Smooth muscle cell of the brain vasculature (primary cell): ENCODE results near the gene NAGPA.

Experiments
- DNase-seq: peaks from one replicate; pipeline ENCODE4 v3.0.0-alpha.2; 2012; ENCODE audit warnings: low read depth, low spot score

The NAGPA gene

DNA sequence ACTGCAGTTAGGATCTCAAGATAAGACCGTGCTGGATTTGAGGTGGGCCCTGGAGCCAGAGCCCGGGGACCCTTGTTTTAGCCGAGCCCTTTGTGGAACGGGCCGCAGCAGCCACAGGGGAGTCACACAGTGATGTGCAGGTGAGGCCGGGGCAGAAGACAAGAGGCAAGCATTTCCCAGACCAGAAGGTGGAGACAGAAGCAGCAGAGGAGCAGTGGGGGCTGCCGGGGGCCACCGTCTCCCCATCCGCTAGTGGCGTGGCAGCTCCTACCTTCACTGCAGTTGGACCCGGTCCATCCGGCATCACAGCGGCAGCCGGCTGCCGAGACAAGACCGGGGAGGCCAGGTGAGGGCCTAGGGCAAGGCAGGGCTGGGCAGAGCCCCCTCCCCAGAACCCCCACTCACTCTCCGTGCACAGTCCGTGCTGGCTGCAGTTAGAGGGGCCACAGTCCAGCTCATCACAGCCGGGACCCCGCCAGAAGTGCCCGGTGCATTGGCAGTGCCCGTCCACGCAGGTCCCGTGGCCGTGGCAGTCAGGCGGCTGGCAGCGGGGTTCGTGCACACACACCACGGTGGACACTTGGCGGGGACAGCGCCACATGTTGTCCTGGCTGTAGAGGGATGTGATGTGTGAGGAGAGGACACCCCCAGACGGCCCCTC, 6.0 kb downstream of the NAGPA start:
- no peak for DNase-seq

- DNase-seq = no peak
Measured at GRCh38 chr16:5027086-5027485, 6.6 kb downstream of the NAGPA start.

DNA sequence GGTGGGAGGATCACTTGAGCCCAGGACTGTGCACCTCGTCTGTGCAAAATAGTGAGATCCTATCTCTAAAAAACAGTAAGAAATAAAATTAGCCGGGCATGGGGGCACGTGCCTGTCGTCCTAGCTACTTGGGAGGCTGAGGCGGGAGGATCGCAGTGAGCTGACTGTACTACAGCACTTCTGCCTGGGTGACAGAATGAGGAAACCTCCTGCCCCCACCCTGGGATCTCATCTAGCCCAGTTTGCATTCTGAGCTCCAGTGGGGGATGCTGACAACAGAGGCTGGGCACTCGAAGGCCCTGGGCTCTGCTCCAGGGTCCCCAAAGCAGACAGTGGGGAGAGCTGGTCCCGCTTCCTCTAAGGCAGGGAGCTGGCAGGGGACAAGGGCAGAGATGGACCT, 7.1 kb downstream of the NAGPA start:
- DNase-seq = no peak

- DNase-seq = no peak
Measured at GRCh38 chr16:5025171-5025632, 8.5 kb downstream of the NAGPA start.

DNA sequence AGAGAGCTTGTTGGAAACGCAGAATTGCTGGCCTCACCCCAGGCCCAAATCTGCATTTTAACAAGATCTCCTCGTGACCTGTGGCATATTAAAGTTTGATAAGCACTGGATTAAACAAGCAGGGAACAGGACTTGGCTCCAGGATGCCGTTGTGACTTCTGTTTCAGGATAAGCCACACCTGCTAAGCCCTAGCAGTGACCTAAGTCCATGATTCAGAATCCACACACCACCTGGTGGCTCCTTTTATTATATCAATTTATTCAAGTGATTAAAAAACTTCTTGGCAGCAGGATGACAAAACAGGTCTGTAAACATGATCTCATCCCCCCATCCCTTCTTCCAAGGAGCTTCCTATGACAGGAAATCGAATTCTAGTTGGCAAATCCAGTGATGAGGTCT, 9.1 kb downstream of the NAGPA start:
- DNase-seq = no peak

DNA sequence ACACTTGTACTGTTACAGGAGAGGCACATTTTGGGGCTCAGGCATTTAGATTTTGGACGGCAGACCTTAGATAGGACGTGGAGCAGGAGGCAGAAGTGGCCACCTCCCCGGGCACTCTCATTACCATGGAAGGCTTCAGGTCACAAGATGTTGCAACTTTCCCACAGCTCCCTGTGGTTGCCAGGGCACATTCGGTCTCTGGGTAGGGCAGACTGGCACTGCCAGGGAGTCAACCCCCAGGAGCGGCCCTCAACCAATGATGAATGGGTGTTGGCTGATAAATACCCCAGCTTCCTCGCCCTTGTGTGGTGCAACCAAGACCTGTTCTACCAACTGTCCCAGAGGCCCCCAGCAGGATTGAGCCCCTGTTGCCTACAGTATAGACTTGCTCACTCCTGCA, 11.2 kb downstream of the NAGPA start:
- DNase-seq = no peak

- DNase-seq = no peak
Measured at GRCh38 chr16:5020551-5020950, 13.2 kb downstream of the NAGPA start.

- no peak for DNase-seq
Measured at GRCh38 chr16:5019775-5020174, 14.0 kb downstream of the NAGPA start.

GRCh38 chr16:5018793-5019192, 14.9 kb downstream of the NAGPA start:
- DNase-seq = no peak

DNA sequence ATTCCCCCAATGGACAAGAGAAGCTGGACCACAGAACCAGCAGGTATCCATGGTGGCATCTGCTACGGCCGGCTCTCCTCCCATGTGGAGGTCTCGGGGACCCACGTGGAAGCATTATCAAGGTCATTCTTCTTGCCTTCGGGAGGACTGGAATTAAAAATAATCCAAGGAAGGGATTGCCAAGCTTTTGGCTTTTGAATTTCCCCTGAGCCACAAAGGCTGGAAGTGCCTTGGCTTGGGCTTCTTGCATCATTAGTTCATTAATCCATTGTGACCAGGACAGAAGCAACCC, 16.1 kb downstream of the NAGPA start:
- DNase-seq = no peak

GRCh38 chr16:5016967-5017677, 16.6 kb downstream of the NAGPA start:
- DNase-seq = no peak

- DNase-seq = no peak
Measured at GRCh38 chr16:5015887-5016286, 17.8 kb downstream of the NAGPA start.

DNA sequence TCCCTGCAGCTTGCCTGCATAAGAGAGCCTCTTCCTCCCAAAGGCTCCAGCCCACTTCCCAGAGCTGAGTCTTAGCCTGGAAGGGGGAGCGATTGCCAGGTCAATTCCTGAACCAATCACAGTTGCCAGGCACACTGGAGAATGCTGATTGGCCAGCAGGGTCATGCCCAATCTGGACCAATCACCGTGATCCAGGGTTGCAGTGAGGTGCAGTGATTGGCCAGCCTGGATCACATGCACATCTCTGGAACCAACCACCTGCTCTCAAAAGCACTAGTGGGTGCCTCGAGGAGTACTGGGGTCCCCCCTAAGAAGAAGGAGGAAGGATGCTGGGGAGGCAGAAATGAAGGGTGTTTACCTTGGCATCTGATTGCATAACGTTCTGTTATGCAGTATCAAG, 18.4 kb downstream of the NAGPA start:
- no peak for DNase-seq

GRCh38 chr16:5012887-5013286, 20.8 kb downstream of the NAGPA start:
- DNase-seq = no peak

DNA sequence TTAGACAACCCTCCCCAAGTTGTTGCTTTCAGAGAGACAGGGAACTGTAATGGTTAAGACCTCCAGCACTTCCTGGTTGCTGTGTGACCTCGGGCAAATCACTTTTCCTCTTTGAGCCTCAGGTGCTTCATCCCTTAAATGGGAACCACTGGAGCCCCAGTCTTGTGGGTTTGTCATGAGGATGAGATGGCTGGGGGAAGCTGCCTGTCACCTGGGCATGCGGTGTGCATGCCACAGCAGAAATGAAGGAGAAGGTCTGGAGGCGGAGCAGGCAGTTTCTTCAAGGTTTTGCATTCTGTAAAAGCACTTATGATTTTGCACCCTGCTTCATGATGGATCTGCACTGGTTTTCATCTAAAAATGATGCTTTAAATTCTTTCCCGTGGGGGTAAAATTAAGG, 22.1 kb downstream of the NAGPA start:
- no peak for DNase-seq

DNA sequence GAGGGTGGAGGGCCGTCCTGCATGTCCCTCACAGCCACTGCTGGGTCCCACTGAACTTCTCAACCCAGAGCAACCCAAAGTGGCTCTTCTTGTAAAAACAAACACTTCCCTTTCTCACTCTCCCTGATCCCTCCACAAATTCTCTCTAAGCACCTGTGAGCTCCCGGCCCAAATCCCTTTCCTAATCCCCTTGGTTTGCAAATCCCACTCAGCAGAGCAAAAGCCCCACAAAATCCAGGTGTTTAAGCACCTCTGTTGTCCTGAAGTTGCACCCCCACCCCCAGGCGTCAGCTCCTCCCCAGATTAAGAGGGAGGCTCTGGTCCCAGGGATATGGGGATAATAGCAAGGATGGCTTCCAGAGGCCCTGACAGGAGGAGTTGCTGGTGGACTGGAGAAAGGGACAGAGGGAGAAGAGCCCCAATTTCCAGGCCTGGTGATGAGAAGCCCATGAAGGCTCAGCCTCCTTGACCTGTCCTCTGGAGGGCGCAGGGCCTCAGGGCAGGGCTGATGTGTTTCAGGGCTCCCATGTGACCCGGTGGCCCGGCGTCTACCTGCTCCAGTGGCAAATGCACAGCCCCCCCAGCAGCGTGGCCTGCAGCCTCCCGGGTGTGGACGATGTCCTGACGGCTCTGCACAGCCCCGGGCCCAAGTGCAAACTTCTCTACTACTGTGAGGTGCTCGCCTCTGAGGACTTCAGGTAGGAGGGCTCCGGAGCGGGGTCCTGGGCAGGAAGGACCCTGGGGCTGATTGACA, 23.0 kb downstream of the NAGPA start:
- no peak for DNase-seq

GRCh38 chr16:5008311-5008731, 25.4 kb downstream of the NAGPA start:
- DNase-seq = no peak

DNA sequence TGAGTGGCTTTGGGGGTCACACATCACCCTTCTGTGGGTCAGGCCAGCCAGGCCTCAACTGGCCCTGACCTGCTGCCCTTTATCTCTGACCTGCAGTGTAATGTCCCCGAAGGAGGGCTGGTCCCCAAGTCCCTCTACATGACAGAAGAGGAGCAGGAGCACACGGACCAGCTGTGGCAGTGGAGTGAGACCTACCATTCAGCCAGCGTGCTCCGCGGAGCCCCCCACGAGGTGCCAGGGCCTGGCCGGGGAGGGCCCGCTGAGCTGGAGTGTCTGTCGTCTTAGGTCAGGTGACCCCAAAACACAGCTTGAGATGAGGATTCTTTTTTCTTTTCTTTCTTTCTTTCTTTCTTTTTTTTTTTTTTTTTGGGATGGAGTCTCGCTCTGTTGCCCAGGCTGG, 26.5 kb downstream of the NAGPA start:
- no peak for DNase-seq

- no peak for DNase-seq
Measured at GRCh38 chr16:5006348-5007193, 27.2 kb downstream of the NAGPA start.

DNA sequence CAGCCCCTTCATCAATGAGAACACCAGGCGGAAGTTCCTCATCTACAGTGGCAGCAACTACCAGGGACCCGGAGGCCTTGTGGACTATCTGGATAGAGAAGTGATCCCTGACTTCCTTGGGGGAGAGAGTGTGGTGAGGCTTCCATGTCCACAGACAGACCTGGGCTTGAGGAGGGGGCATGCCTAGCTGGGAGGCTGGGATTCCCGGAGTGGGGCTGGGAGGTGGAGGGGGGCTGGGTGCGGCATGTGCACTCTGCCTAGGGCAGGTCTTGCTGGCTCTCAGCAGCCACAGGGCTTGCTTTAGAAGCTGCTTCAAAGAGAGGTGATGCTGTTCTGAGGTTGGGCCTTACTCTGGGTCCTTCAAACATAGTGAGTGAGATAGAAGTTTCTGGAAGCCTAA, 27.8 kb downstream of the NAGPA start:
- DNase-seq = no peak

DNA sequence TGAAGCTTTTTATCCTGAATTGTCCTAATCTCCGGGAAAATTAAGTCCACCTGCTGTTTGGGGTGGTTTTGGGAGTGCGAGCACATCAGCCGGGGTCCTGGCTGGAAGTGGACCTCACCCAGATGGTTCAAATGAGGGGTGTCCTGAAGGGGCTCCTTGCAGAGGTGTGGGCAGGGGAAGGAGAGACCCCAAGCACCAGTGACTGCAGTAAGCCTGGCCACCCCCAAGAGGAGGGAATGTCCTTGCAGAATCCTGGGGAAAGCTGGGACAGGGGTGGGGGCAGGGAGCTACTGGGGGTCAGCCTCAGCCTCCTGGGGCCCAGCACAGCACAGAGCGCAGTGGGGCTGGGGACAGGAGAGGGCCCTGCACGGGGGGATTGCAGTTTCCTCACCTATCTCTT, 29.4 kb downstream of the NAGPA start:
- DNase-seq = no peak

GRCh38 chr16:5003828-5004227, 29.9 kb downstream of the NAGPA start:
- no peak for DNase-seq
